ENCODE measurements around the gene ZNF629.
A peak's percentile ranks its signal among the peaks of the same experiment; 100 is the strongest.
"Not testable (repeated sequence)": the region's sequence is repeated elsewhere in the genome, so short reads cannot be mapped to it uniquely, and the experiment has no call there.

ZNF629 gene

GRCh38 chr16:30786936-30787612, at the start of gene ZNF629:
ZNF629 (minus strand) TSS chr16:30787205; CDS start chr16:30784482, 2,723 bp downstream.
- no peak for DNase-seq (ENCODE audit: low read depth)

- DNase-seq (ENCODE audit: low read depth), result no peak
These were observed 47.2 kb upstream of the ZNF629 start for GRCh38 chr16:30834130-30834740.

GRCh38 chr16:30830072-30830417, 43.0 kb upstream of the ZNF629 start:
- no peak for DNase-seq (ENCODE audit: low read depth)

GRCh38 chr16:30829130-30830071, 42.4 kb upstream of the ZNF629 start:
- no peak for DNase-seq (ENCODE audit: low read depth)

GRCh38 chr16:30821891-30822290, 34.9 kb upstream of the ZNF629 start:
- no peak for DNase-seq (ENCODE audit: low read depth)

- DNase-seq (ENCODE audit: low read depth), result not testable (repeated sequence)
These were observed 34.4 kb upstream of the ZNF629 start for GRCh38 chr16:30821441-30821840.

- DNase-seq (ENCODE audit: low read depth), result no peak
These were observed 34.0 kb upstream of the ZNF629 start for GRCh38 chr16:30820952-30821421.

- no peak for DNase-seq (ENCODE audit: low read depth)
These were observed 29.8 kb upstream of the ZNF629 start for GRCh38 chr16:30816769-30817168.

GRCh38 chr16:30813821-30814189, 26.8 kb upstream of the ZNF629 start:
- DNase-seq (ENCODE audit: low read depth), result no peak

GRCh38 chr16:30809675-30810074, 22.7 kb upstream of the ZNF629 start:
- not testable (repeated sequence) for DNase-seq (ENCODE audit: low read depth)

GRCh38 chr16:30808890-30809426, 22.0 kb upstream of the ZNF629 start:
- DNase-seq (ENCODE audit: low read depth), result not testable (repeated sequence)

- no peak for DNase-seq (ENCODE audit: low read depth)
These were observed 21.1 kb upstream of the ZNF629 start for GRCh38 chr16:30808146-30808545.

GRCh38 chr16:30805370-30806169, 18.6 kb upstream of the ZNF629 start:
- DNase-seq (ENCODE audit: low read depth), result peak; percentile 24

- DNase-seq (ENCODE audit: low read depth), result no peak
These were observed 18.0 kb upstream of the ZNF629 start for GRCh38 chr16:30805056-30805369.

- no peak for DNase-seq (ENCODE audit: low read depth)
These were observed 15.9 kb upstream of the ZNF629 start for GRCh38 chr16:30802936-30803335.

- no peak for DNase-seq (ENCODE audit: low read depth)
These were observed 10.8 kb upstream of the ZNF629 start for GRCh38 chr16:30797670-30798309.

- DNase-seq (ENCODE audit: low read depth), result no peak
These were observed 7.6 kb upstream of the ZNF629 start for GRCh38 chr16:30794634-30795033.

- DNase-seq (ENCODE audit: low read depth), result no peak
These were observed 6.6 kb upstream of the ZNF629 start for GRCh38 chr16:30793508-30794069.

GRCh38 chr16:30787613-30788378, 791 bp upstream of the ZNF629 start:
- no peak for DNase-seq (ENCODE audit: low read depth)
